PC-3 (cell line): ENCODE data around the gene ROBO2. TPM values are rescaled to one million over a fixed set of nuclear protein-coding genes. Genes with fewer than 3 reads are reported as not detected.

ENCODE experiments used
- ATAC-seq: fragments of 200-7000 bp; cut with Tn5 transposase; 2 replicates; pipeline ENCODE4 v1.9.1; 2020; ENCODE audit warnings: mild to moderate bottlenecking, moderate library complexity
- BruUV-seq: library from RNA; stranded (reverse); fragments of 400-500 nt; replicated peaks from 2 replicates; lab custom pipeline; 2021; lab: Mats Ljungman, UMichigan
- CTCF ChIA-PET: fragments of 300-600 bp; sonication (Branson Sonifier 250); formaldehyde crosslinking; loops from one replicate; lab custom pipeline; 2022; ENCODE audit warnings: antibody characterized with exemption; lab: Charles Lee
- POLR2A ChIA-PET: fragments of 300-600 bp; sonication (Branson Sonifier 250); formaldehyde crosslinking; loops from one replicate; lab custom pipeline; 2022; ENCODE audit warnings: antibody characterized with exemption; ENCODE audit not compliant: unreplicated experiment; lab: Charles Lee
- DNase-seq: peaks from one replicate; pipeline ENCODE4 v3.0.0-alpha.2; 2015
- H2AFZ ChIP-seq: fragments of 300-600 bp; sonication (generic); 2 replicates; pipeline ENCODE4 v1.6.0; 2016; ENCODE audit warnings: antibody characterized with exemption, low read length
- H3F3A ChIP-seq: fragments of 300-600 bp; sonication (generic); one replicate; pipeline ENCODE4 v1.6.0; 2017; ENCODE audit warnings: antibody characterized with exemption, low read length, control low read depth, mild to moderate bottlenecking; ENCODE audit not compliant: unreplicated experiment
- H3K27ac ChIP-seq: fragments of 300-600 bp; sonication (generic); 2 replicates; pipeline ENCODE4 v1.5.1; 2016; ENCODE audit warnings: mild to moderate bottlenecking, low read length
- H3K27me3 ChIP-seq: fragments of 300-600 bp; sonication (generic); 2 replicates; pipeline ENCODE4 v1.6.1; 2016; ENCODE audit warnings: low read length, mixed read lengths
- H3K36me3 ChIP-seq: fragments of 300-600 bp; sonication (generic); 2 replicates; pipeline ENCODE4 v1.6.1; 2016; ENCODE audit warnings: low read depth, mixed run types, low read length, mixed read lengths
- H3K4me1 ChIP-seq: fragments of 300-600 bp; sonication (generic); 2 replicates; pipeline ENCODE4 v1.5.1; 2016; ENCODE audit warnings: low read length; ENCODE audit not compliant: insufficient read depth
- H3K4me2 ChIP-seq: fragments of 300-600 bp; sonication (generic); 2 replicates; pipeline ENCODE4 v1.6.0; 2016; ENCODE audit warnings: low read length
- H3K4me3 ChIP-seq: fragments of 300-600 bp; sonication (generic); 2 replicates; pipeline ENCODE4 v1.5.1; 2016; ENCODE audit warnings: mild to moderate bottlenecking, low read length, mixed read lengths
- H3K79me2 ChIP-seq: fragments of 300-600 bp; sonication (generic); 2 replicates; pipeline ENCODE4 v1.6.1; 2017; ENCODE audit warnings: low read length, mixed read lengths
- H3K9ac ChIP-seq: fragments of 300-600 bp; sonication (generic); 2 replicates; pipeline ENCODE4 v1.6.0; 2016; ENCODE audit warnings: mild to moderate bottlenecking, low read length
- H3K9me2 ChIP-seq: fragments of 300-600 bp; sonication (generic); replicated peaks from 2 replicates; pipeline ENCODE4 v1.6.1; 2016; ENCODE audit warnings: mixed run types, low read length, mixed read lengths
- H3K9me3 ChIP-seq: fragments of 300-600 bp; sonication (generic); 2 replicates; pipeline ENCODE4 v1.6.1; 2016; ENCODE audit warnings: low read length, mixed read lengths
- H4K20me1 ChIP-seq: fragments of 300-600 bp; sonication (generic); 2 replicates; pipeline ENCODE4 v1.6.1; 2016; ENCODE audit warnings: low read length, mixed read lengths
- EZH2 ChIP-seq: fragments of 300-600 bp; sonication (generic); IDR thresholded peaks from one replicate; pipeline ENCODE4 v1.6.1; 2017; ENCODE audit warnings: antibody characterized with exemption, mild to moderate bottlenecking, low read length; ENCODE audit not compliant: unreplicated experiment
- EZH2phosphoT487 ChIP-seq: fragments of 300-600 bp; sonication (generic); IDR thresholded peaks from 2 replicates; pipeline ENCODE4 v1.6.1; 2018; ENCODE audit warnings: mild to moderate bottlenecking, antibody characterized with exemption, low read length, borderline replicate concordance
- intact Hi-C: fragments of 100-400 bp; cut with micrococcal nuclease; formaldehyde crosslinking; loops from 2 replicates; pipeline ENCODE4 v1.9.0; 2023
- total RNA-seq: library from RNA; depleted of rRNA; stranded (reverse); fragments of >200 nt; gene quantifications from 2 replicates; pipeline ENCODE4 v1.2.3, GENCODE V29; 2014
- TF ChIP-seq, protein P1 (sequence below): fragments of 300-600 bp; sonication (generic); conservative IDR thresholded peaks from 2 replicates; pipeline ENCODE4 v1.5.1; 2017; ENCODE audit warnings: antibody characterized with exemption, low read depth, mild to moderate bottlenecking, low read length

ROBO2 gene
- total RNA-seq, 1 experiment from 2014 or later = not detected

DNA sequence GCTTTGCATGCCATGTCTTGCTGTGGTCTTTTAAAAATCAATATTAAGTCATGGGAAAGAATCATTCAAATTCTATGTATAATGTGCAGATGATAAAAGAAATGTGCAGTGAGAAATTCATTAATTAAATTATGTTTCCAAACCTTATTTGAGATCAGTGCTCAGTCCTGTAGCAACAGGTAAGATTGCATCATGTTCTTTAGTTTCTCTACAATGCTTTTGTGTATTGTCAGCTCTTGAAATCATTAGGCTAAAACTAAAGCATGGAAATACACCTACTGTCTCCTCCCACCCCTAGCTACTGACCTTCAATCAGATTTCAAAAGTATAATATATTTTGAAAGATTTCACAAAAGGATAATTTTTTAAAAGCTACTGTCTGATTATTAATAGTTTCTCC lies 612.7 kb downstream of the ROBO2 start:
- Histone ChIP-seq H3K9me2 (no peaks in the 10 kb centered on the region), H3K9me3 (no peaks in the 10 kb centered on the region), H3K9ac (no peak overlapping the region), H3K4me1 (peaks cover 13% of the 10 kb centered on the region), H3K27me3 (no peaks in the 10 kb centered on the region), H3K4me2 (no peak overlapping the region), H3K79me2 (no peaks in the 10 kb centered on the region), H3K27ac (no peak overlapping the region), H3F3A (no peaks in the 10 kb centered on the region), H4K20me1 (no peaks in the 10 kb centered on the region), H2AFZ (no peak overlapping the region), H3K36me3 (no peaks in the 10 kb centered on the region), H3K4me3 (no peak overlapping the region)
- DNase-seq (no peak), ATAC-seq (no peak)
- BruUV-seq = no TSS peak
- ChIA-PET CTCF (no interaction called here), POLR2A (interaction anchor here (0.5 kb wide), 1 partner anchor 60 kb away, joined by 9 read pairs; no protein-coding TSS in a partner anchor)
- intact Hi-C loops = no loop called here
- TF ChIP-seq, protein P1, sequence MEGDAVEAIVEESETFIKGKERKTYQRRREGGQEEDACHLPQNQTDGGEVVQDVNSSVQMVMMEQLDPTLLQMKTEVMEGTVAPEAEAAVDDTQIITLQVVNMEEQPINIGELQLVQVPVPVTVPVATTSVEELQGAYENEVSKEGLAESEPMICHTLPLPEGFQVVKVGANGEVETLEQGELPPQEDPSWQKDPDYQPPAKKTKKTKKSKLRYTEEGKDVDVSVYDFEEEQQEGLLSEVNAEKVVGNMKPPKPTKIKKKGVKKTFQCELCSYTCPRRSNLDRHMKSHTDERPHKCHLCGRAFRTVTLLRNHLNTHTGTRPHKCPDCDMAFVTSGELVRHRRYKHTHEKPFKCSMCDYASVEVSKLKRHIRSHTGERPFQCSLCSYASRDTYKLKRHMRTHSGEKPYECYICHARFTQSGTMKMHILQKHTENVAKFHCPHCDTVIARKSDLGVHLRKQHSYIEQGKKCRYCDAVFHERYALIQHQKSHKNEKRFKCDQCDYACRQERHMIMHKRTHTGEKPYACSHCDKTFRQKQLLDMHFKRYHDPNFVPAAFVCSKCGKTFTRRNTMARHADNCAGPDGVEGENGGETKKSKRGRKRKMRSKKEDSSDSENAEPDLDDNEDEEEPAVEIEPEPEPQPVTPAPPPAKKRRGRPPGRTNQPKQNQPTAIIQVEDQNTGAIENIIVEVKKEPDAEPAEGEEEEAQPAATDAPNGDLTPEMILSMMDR = no peak
- TF ChIP-seq EZH2 (no peak), EZH2phosphoT487 (no peak)

GRCh38 chr3:77655396-77655795 lies 615.5 kb downstream of the ROBO2 start:
- H2AFZ ChIP-seq = no peak overlapping the region
- H3K4me3 ChIP-seq = no peak overlapping the region
- ChIA-PET POLR2A (no interaction called here), CTCF (no interaction called here)
- no peak for TF ChIP-seq EZH2phosphoT487
- TF ChIP-seq EZH2 = no peak
- TF ChIP-seq, protein P1 = no peak
- H3K27ac ChIP-seq = no peak overlapping the region
- H3K79me2 ChIP-seq = no peaks in the 10 kb centered on the region
- H3K9ac ChIP-seq = no peak overlapping the region
- no peaks in the 10 kb centered on the region for H3K9me3 ChIP-seq
- H3K27me3 ChIP-seq = no peaks in the 10 kb centered on the region
- no peaks in the 10 kb centered on the region for H3K9me2 ChIP-seq
- intact Hi-C loops = no loop called here
- no peaks in the 10 kb centered on the region for H3K4me1 ChIP-seq
- no peaks in the 10 kb centered on the region for H4K20me1 ChIP-seq
- ATAC-seq (no peak), DNase-seq (no peak)
- no TSS peak for BruUV-seq
- H3K4me2 ChIP-seq = no peak overlapping the region
- no peaks in the 10 kb centered on the region for H3K36me3 ChIP-seq
- no peaks in the 10 kb centered on the region for H3F3A ChIP-seq

GRCh38 chr3:77660718-77661117 lies 620.8 kb downstream of the ROBO2 start:
- Histone ChIP-seq H3K79me2 (no peaks in the 10 kb centered on the region), H3K27me3 (no peaks in the 10 kb centered on the region), H3K4me2 (no peak overlapping the region), H3K4me1 (no peaks in the 10 kb centered on the region), H3K4me3 (no peak overlapping the region), H3F3A (no peaks in the 10 kb centered on the region), H3K9ac (no peak overlapping the region), H4K20me1 (no peaks in the 10 kb centered on the region), H3K27ac (no peak overlapping the region), H2AFZ (no peak overlapping the region), H3K9me2 (no peaks in the 10 kb centered on the region), H3K9me3 (no peaks in the 10 kb centered on the region), H3K36me3 (no peaks in the 10 kb centered on the region)
- ATAC-seq (no peak), DNase-seq (no peak)
- TF ChIP-seq EZH2phosphoT487 (no peak), EZH2 (no peak)
- TF ChIP-seq, protein P1 = no peak
- intact Hi-C loops = no loop called here
- CTCF ChIA-PET = no interaction called here
- POLR2A ChIA-PET = interaction anchor here (0.6 kb wide), 1 partner anchor 316 kb away, joined by 15 read pairs; no protein-coding TSS in a partner anchor
- BruUV-seq = no TSS peak
